Measurements from ENCODE around the gene STX2. TPM values are rescaled to one million over a fixed set of nuclear protein-coding genes. Genes with fewer than 3 reads are reported as not detected.
"Not testable (repeated sequence)": the region's sequence is repeated elsewhere in the genome, so short reads cannot be mapped to it uniquely, and the experiment has no call there.

Gene STX2
- total RNA-seq, 1 donor from 2014 or later = 1.8 TPM

GRCh38 chr12:130795906-130796305 lies 43.1 kb downstream of the STX2 start:
- ATAC-seq = no peak

GRCh38 chr12:130793554-130793849 lies 45.5 kb downstream of the STX2 start:
- ATAC-seq = peak; percentile 20

- no peak for ATAC-seq
Observed at GRCh38 chr12:130792821-130793553, 46.1 kb downstream of the STX2 start.

GRCh38 chr12:130791629-130792028 lies 47.4 kb downstream of the STX2 start:
- no peak for ATAC-seq

- ATAC-seq = no peak
Observed at GRCh38 chr12:130788515-130788914, 50.5 kb downstream of the STX2 start.

- ATAC-seq = peak; percentile 97
Observed at GRCh38 chr12:130787445-130788410, 51.3 kb downstream of the STX2 start.

- no peak for ATAC-seq
Observed at GRCh38 chr12:130787041-130787440, 52.0 kb downstream of the STX2 start.

- ATAC-seq = no peak
Observed at GRCh38 chr12:130783110-130783715, 55.8 kb downstream of the STX2 start.

GRCh38 chr12:130782245-130782644 lies 56.8 kb downstream of the STX2 start:
- ATAC-seq = not testable (repeated sequence)

GRCh38 chr12:130780880-130781575 lies 58.0 kb downstream of the STX2 start:
- no peak for ATAC-seq

GRCh38 chr12:130780325-130780724 lies 58.7 kb downstream of the STX2 start:
- no peak for ATAC-seq

- no peak for ATAC-seq
Observed at GRCh38 chr12:130778776-130779175, 60.3 kb downstream of the STX2 start.

GRCh38 chr12:130776857-130777339 lies 62.2 kb downstream of the STX2 start:
- ATAC-seq = no peak

- peak; percentile 75 for ATAC-seq
Observed at GRCh38 chr12:130775953-130776856, 62.8 kb downstream of the STX2 start.

GRCh38 chr12:130770413-130771028 lies 68.5 kb downstream of the STX2 start:
- no peak for ATAC-seq

- peak; percentile 66 for ATAC-seq
Observed at GRCh38 chr12:130768120-130768519, 70.9 kb downstream of the STX2 start.

- ATAC-seq = no peak
Observed at GRCh38 chr12:130766470-130766869, 72.6 kb downstream of the STX2 start.

- ATAC-seq = no peak
Observed at GRCh38 chr12:130765186-130765659, 73.8 kb downstream of the STX2 start.

GRCh38 chr12:130764475-130765185 lies 74.4 kb downstream of the STX2 start:
- no peak for ATAC-seq

- no peak for ATAC-seq
Observed at GRCh38 chr12:130764073-130764472, 75.0 kb downstream of the STX2 start.

All from esophagus mucosa (tissue), 1 donor.